Smooth muscle cell (in vitro differentiated cells): Measurements from ENCODE around the gene PON1. TPM values are rescaled to one million over a fixed set of nuclear protein-coding genes. Genes with fewer than 3 reads are reported as not detected.
A peak's percentile ranks its signal among the peaks of the same experiment; 100 is the strongest.

ENCODE experiments used
- DNase-seq: peaks from one replicate; lab custom pipeline; 2025; ENCODE audit not compliant: unreplicated experiment; lab: John Stamatoyannopoulos, UW
- H2AFZ ChIP-seq: fragments of 200-600 bp; sonication (generic); 2 replicates; pipeline ENCODE4 v1.6.0; 2016; ENCODE audit warnings: antibody characterized with exemption, low read depth, mild to moderate bottlenecking
- H3F3A ChIP-seq: fragments of 200-600 bp; sonication (generic); 2 replicates; pipeline ENCODE4 v1.6.0; 2017; ENCODE audit warnings: antibody characterized with exemption, low read depth
- H3K27ac ChIP-seq: fragments of 200-600 bp; sonication (generic); 2 replicates; pipeline ENCODE4 v1.5.1; 2016; ENCODE audit warnings: low read depth, mild to moderate bottlenecking
- H3K27me3 ChIP-seq: fragments of 200-600 bp; sonication (generic); 2 replicates; pipeline ENCODE4 v1.6.1; 2016; ENCODE audit warnings: low read depth, mild to moderate bottlenecking
- H3K36me3 ChIP-seq: fragments of 200-600 bp; sonication (generic); 2 replicates; pipeline ENCODE4 v1.5.1; 2016; ENCODE audit warnings: low read depth
- H3K4me1 ChIP-seq: fragments of 200-600 bp; sonication (generic); 2 replicates; pipeline ENCODE4 v1.5.1; 2016; ENCODE audit warnings: low read depth
- H3K4me2 ChIP-seq: fragments of 200-600 bp; sonication (generic); 2 replicates; pipeline ENCODE4 v1.6.0; 2016; ENCODE audit warnings: mild to moderate bottlenecking
- H3K4me3 ChIP-seq: fragments of 200-600 bp; sonication (generic); 2 replicates; pipeline ENCODE4 v1.5.1; 2016; ENCODE audit warnings: mild to moderate bottlenecking
- H3K79me2 ChIP-seq: fragments of 200-600 bp; sonication (generic); 2 replicates; pipeline ENCODE4 v1.6.0; 2016; ENCODE audit warnings: low read depth, mild to moderate bottlenecking
- H3K9ac ChIP-seq: fragments of 200-600 bp; sonication (generic); 2 replicates; pipeline ENCODE4 v1.6.0; 2016; ENCODE audit warnings: low read depth
- H3K9me3 ChIP-seq: fragments of 200-600 bp; sonication (generic); replicated peaks from 2 replicates; pipeline ENCODE4 v1.5.1; 2016; ENCODE audit warnings: low read depth
- H4K20me1 ChIP-seq: fragments of 200-600 bp; sonication (generic); 2 replicates; pipeline ENCODE4 v1.6.0; 2016; ENCODE audit warnings: low read depth
- CTCF ChIP-seq: fragments of 200-600 bp; sonication (generic); IDR thresholded peaks from 2 replicates; pipeline ENCODE4 v1.5.1; 2017; ENCODE audit warnings: borderline replicate concordance, mild to moderate bottlenecking, antibody characterized with exemption; ENCODE audit not compliant: insufficient read depth, poor library complexity, severe bottlenecking
- WGBS: methylation state at CpG from one replicate; pipeline ENCODE4 v1.1.7; 2016; ENCODE audit warnings: low lambda C conversion rate; 5-methylcytosine and 5-hydroxymethylcytosine counted together
- polyA plus RNA-seq: library from polyadenylated mRNA; unstranded; fragments of >200 nt; fragmentation: Nextera tagmentation; extraction: Ambion mirVana; gene quantifications from 2 replicates; pipeline ENCODE4 v1.2.1, GENCODE V29; 2016
- total RNA-seq: library from RNA; depleted of rRNA; stranded (reverse); fragments of >200 nt; gene quantifications from 2 replicates; pipeline ENCODE4 v1.2.3, GENCODE V29; 2014

Gene PON1
- total and polyA plus RNA-seq, 2 experiments from 2014 or later = not detected

DNA sequence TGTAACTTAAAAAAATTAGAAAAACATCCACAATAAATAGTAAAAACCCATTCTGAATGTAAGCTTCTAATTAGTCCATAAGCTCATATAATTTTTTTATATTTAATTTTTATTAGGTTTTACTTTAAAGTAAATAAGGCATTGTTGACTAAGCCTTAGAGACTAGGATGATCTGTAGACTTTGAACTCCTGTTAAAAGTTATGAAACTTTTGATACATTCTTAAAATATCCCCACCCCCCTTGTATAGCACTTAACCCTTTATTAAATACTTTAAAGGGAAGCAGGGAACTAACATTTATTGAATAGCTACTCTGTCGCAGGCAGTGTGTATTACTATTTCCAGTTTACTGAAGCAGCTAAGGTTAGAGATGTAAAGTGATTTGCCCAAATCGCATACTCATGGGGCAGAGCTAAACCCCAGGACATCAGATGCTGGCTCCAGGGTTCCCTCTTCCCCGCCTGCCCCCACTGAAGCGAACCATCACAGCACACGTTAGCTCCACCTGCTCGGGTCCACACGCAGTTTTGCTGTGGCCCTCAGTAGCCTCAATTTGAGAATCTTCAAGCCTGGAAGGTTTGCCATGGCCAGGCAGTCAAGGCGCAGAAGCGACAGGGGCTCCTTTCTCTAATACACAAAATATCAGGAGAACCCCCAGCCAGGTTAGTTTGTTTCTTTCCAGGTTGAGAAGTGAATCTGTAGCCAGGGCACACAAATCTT, 762 bp downstream of the PON1 start:
- 90% methylated on average over 9 of the region's 9 CpGs for WGBS
- no peak overlapping the region for H3K4me3 ChIP-seq
- H2AFZ ChIP-seq = no peak overlapping the region
- H3K79me2 ChIP-seq = no peaks in the 10 kb centered on the region
- H3K4me1 ChIP-seq = peaks cover 7% of the 10 kb centered on the region
- TF ChIP-seq CTCF = no peak
- no peak overlapping the region for H3K27ac ChIP-seq
- no peak for DNase-seq
- no peak overlapping the region for H3K9ac ChIP-seq
- H3F3A ChIP-seq = peaks cover 6% of the 10 kb centered on the region
- no peaks in the 10 kb centered on the region for H3K36me3 ChIP-seq
- H3K9me3 ChIP-seq = no peaks in the 10 kb centered on the region
- no peaks in the 10 kb centered on the region for H4K20me1 ChIP-seq
- H3K27me3 ChIP-seq = peaks cover 6% of the 10 kb centered on the region
- H3K4me2 ChIP-seq = no peak overlapping the region

DNA sequence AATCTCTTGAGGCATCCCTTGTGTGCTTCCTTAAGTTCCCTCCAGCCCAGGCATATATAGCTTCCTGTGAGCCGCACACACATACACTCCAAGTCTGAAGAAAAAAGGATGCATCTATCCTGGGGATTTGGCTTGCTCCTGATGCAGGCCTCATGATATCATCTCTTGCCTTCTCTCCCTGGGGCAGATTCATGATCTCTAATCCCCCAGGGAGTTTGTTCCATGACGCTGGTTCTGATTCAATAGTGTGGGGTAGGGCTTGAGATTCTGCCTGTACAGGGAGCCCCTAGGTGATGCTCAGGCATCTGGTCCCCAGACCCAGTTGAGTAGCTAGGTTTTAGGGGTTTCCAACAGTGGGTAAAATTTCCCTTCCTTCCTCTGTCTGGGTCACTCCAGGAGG, 1.5 kb downstream of the PON1 start:
- H3K27me3 ChIP-seq = peaks cover 6% of the 10 kb centered on the region
- no peaks in the 10 kb centered on the region for H3K9me3 ChIP-seq
- H3K4me1 ChIP-seq = peaks cover 7% of the 10 kb centered on the region
- no peak for TF ChIP-seq CTCF
- WGBS = 35% methylated on average over 2 of the region's 2 CpGs
- H3K9ac ChIP-seq = no peak overlapping the region
- H3K36me3 ChIP-seq = no peaks in the 10 kb centered on the region
- no peak overlapping the region for H2AFZ ChIP-seq
- no peaks in the 10 kb centered on the region for H3K79me2 ChIP-seq
- no peak for DNase-seq
- no peaks in the 10 kb centered on the region for H4K20me1 ChIP-seq
- H3K4me3 ChIP-seq = no peak overlapping the region
- H3K4me2 ChIP-seq = peak overlapping the region; percentile 31
- peak overlapping the region; percentile 58 for H3K27ac ChIP-seq
- H3F3A ChIP-seq = peaks cover 6% of the 10 kb centered on the region

- H3K4me3 ChIP-seq = no peak overlapping the region
- TF ChIP-seq CTCF = no peak
- H3F3A ChIP-seq = peaks cover 6% of the 10 kb centered on the region
- H3K9me3 ChIP-seq = no peaks in the 10 kb centered on the region
- 70% methylated on average over 8 of the region's 8 CpGs for WGBS
- no peaks in the 10 kb centered on the region for H3K36me3 ChIP-seq
- no peaks in the 10 kb centered on the region for H3K79me2 ChIP-seq
- peak overlapping the region; percentile 58 for H3K27ac ChIP-seq
- no peaks in the 10 kb centered on the region for H4K20me1 ChIP-seq
- no peak for DNase-seq
- peak overlapping the region; percentile 31 for H3K4me2 ChIP-seq
- no peak overlapping the region for H2AFZ ChIP-seq
- H3K9ac ChIP-seq = no peak overlapping the region
- peaks cover 7% of the 10 kb centered on the region for H3K4me1 ChIP-seq
- peaks cover 6% of the 10 kb centered on the region for H3K27me3 ChIP-seq
Observed at GRCh38 chr7:95322396-95322795, 1.9 kb downstream of the PON1 start.

GRCh38 chr7:95321720-95322119, 2.6 kb downstream of the PON1 start:
- Histone ChIP-seq H4K20me1 (no peaks in the 10 kb centered on the region), H3K27me3 (peaks cover 6% of the 10 kb centered on the region), H3F3A (peaks cover 6% of the 10 kb centered on the region), H3K36me3 (no peaks in the 10 kb centered on the region), H3K9me3 (no peaks in the 10 kb centered on the region), H3K4me1 (peaks cover 10% of the 10 kb centered on the region), H3K27ac (no peak overlapping the region), H3K4me2 (no peak overlapping the region), H3K79me2 (no peaks in the 10 kb centered on the region), H2AFZ (no peak overlapping the region), H3K4me3 (no peak overlapping the region), H3K9ac (no peak overlapping the region)
- DNase-seq = no peak
- WGBS = 88% methylated on average over 1 of the region's 1 CpG
- TF ChIP-seq CTCF = no peak
